Glutamatergic neuron (in vitro differentiated cells): Measurements from ENCODE around the gene SLC9A1. TPM values are rescaled to one million over a fixed set of nuclear protein-coding genes. Genes with fewer than 3 reads are reported as not detected.
A peak's percentile ranks its signal among the peaks of the same experiment; 100 is the strongest.

ENCODE experiments used
- DNase-seq: peaks from one replicate; pipeline ENCODE4 v3.0.0; 2022
- H3K27ac Mint-ChIP-seq: one replicate; pipeline ENCODE4 v1.8.0; 2020; ENCODE audit warnings: mild to moderate bottlenecking, mixed read lengths, inconsistent platforms; ENCODE audit not compliant: unreplicated experiment
- H3K27me3 Mint-ChIP-seq: one replicate; pipeline ENCODE4 v1.8.0; 2020; ENCODE audit warnings: mild to moderate bottlenecking, moderate library complexity, mixed read lengths, inconsistent platforms; ENCODE audit not compliant: unreplicated experiment
- H3K36me3 Mint-ChIP-seq: one replicate; pipeline ENCODE4 v1.8.0; 2020; ENCODE audit warnings: mild to moderate bottlenecking, mixed read lengths, inconsistent platforms; ENCODE audit not compliant: unreplicated experiment
- H3K4me1 Mint-ChIP-seq: one replicate; pipeline ENCODE4 v1.8.0; 2020; ENCODE audit warnings: mild to moderate bottlenecking, low read depth, mixed read lengths, inconsistent platforms; ENCODE audit not compliant: unreplicated experiment
- H3K4me3 Mint-ChIP-seq: one replicate; pipeline ENCODE4 v1.8.0; 2020; ENCODE audit warnings: mild to moderate bottlenecking, mixed read lengths, inconsistent platforms; ENCODE audit not compliant: unreplicated experiment
- H3K9me3 Mint-ChIP-seq: one replicate; pipeline ENCODE4 v1.8.0; 2020; ENCODE audit warnings: mild to moderate bottlenecking, moderate library complexity, mixed read lengths, inconsistent platforms; ENCODE audit not compliant: unreplicated experiment
- total RNA-seq: library from RNA; stranded (reverse); fragmentation: NEBNext Ultra II Directional; extraction: Animal tissue kit (Norgen Biotek cat#: 25700); gene quantifications from one replicate; pipeline ENCODE4 v1.2.1, GENCODE V29; 2021; ENCODE audit not compliant: unreplicated experiment
- TF ChIP-seq, protein P1 (sequence below): fragments of 200-600 bp; sonication (generic); IDR thresholded peaks from one replicate; pipeline ENCODE4 v1.5.0; 2021; ENCODE audit not compliant: partially characterized antibody, unreplicated experiment

Gene SLC9A1
- total RNA-seq, 1 donor from 2014 or later: 16.7 TPM

DNA sequence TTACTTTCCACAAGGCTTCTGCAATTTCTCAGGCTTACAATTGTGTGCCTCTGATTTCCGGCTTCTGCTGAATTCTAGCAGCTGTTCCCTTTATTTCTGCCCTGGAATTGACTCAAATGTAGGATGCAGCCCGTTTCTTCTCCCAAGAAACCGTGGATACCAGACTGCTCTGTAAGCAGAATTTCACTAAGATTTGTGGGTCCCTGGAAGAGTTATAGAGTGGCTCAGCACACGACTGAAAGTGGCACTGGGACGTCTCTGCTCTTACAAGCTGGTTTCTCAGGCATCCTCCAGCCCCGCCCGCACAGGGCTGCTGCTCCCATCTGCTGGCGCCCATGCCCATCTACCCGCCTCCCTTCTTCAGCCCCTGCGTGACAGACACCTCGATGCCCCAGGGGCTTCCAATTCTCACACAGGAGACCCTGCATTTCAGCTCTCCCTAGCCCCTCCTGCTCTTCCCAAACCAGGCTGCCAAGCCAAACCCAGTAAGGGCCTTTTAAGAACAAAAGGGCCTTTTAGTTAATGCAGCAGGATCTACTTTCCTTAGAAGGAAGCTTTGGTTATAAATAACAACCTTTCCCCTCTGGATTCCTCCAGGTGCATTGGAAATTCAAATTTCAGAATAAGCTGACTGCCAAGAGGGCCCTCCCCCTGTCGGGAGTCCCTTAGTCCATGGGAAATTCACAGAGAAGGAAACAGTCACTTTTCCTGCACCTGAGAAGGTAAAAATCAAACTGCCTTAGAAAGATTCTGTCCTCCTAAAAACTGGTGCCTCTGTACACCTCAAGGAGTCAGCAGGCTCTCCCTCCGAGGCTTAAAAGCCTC, 96.9 kb downstream of the SLC9A1 start:
- no peaks in the 10 kb centered on the region for H3K36me3 Mint-ChIP-seq
- TF ChIP-seq, protein P1, sequence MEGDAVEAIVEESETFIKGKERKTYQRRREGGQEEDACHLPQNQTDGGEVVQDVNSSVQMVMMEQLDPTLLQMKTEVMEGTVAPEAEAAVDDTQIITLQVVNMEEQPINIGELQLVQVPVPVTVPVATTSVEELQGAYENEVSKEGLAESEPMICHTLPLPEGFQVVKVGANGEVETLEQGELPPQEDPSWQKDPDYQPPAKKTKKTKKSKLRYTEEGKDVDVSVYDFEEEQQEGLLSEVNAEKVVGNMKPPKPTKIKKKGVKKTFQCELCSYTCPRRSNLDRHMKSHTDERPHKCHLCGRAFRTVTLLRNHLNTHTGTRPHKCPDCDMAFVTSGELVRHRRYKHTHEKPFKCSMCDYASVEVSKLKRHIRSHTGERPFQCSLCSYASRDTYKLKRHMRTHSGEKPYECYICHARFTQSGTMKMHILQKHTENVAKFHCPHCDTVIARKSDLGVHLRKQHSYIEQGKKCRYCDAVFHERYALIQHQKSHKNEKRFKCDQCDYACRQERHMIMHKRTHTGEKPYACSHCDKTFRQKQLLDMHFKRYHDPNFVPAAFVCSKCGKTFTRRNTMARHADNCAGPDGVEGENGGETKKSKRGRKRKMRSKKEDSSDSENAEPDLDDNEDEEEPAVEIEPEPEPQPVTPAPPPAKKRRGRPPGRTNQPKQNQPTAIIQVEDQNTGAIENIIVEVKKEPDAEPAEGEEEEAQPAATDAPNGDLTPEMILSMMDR: no peak
- peaks cover 22% of the 10 kb centered on the region for H3K4me1 Mint-ChIP-seq
- H3K4me3 Mint-ChIP-seq: peak overlapping the region; percentile 71
- H3K27ac Mint-ChIP-seq: peak overlapping the region; percentile 92
- DNase-seq: peak; percentile 67
- H3K9me3 Mint-ChIP-seq: peaks cover 2% of the 10 kb centered on the region
- H3K27me3 Mint-ChIP-seq: peaks cover 2% of the 10 kb centered on the region

DNA sequence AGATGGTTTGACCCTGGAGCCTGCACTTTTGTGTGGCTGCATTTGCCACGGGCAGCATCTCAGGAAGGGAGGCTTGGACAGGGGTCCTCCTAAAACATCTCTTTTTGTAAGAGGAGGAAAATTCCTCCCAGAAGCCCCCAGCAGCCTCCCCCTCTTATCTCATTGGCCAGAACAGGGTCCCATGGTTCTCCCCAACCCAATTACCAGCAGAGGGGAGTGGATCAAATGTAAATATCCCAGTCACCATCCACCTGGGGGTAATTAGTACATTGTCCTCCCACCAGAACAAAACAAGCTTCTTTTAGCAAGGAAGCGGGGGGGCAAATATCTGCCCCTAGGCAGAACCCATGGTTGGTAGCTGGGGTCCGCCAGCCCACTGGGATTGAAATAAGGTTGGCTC, 97.5 kb downstream of the SLC9A1 start:
- peaks cover 2% of the 10 kb centered on the region for H3K9me3 Mint-ChIP-seq
- H3K36me3 Mint-ChIP-seq: no peaks in the 10 kb centered on the region
- H3K4me3 Mint-ChIP-seq: peak overlapping the region; percentile 71
- H3K27me3 Mint-ChIP-seq: peaks cover 2% of the 10 kb centered on the region
- peak overlapping the region; percentile 92 for H3K27ac Mint-ChIP-seq
- peaks cover 22% of the 10 kb centered on the region for H3K4me1 Mint-ChIP-seq
- TF ChIP-seq, protein P1: no peak
- no peak for DNase-seq

DNA sequence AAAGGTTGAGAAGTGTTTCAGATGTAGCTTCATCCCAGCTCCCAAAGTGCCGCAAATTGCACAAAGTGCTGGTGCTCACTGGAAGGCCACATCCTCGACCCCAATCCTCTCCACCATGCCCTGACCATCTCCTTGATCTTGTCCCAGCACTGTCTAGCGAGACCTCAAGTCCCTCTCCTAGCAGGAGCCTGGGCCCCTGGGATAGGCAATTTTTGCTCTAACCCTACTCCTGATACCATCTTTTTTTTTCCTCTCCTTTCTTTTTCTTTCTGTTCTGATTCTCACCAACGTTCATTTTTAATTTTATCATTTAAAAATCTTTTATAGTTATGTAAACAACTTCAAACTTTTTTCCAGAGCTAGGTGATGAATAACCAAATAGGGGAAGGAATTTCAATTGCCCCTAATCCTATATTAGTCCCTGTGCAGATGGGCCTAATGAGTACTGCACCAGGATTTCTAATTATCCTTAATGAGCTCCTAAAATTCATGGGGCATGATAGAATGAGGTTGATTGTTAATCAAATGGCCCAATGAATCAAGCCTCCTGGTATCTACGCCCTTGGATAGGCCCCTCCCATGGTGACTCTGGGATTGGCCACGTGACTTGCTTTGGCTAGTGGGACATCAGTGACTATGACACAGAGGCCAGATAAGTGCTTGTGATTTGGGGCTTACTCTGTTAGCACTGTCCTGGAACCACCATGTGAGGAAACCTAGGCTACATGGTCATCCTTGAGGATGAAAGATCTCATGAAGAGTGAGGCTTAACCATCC, 100.8 kb downstream of the SLC9A1 start:
- no peak overlapping the region for H3K27ac Mint-ChIP-seq
- H3K9me3 Mint-ChIP-seq: no peaks in the 10 kb centered on the region
- no peaks in the 10 kb centered on the region for H3K36me3 Mint-ChIP-seq
- H3K4me3 Mint-ChIP-seq: no peak overlapping the region
- TF ChIP-seq, protein P1: no peak
- DNase-seq: no peak
- peaks cover 2% of the 10 kb centered on the region for H3K27me3 Mint-ChIP-seq
- H3K4me1 Mint-ChIP-seq: peaks cover 20% of the 10 kb centered on the region

DNA sequence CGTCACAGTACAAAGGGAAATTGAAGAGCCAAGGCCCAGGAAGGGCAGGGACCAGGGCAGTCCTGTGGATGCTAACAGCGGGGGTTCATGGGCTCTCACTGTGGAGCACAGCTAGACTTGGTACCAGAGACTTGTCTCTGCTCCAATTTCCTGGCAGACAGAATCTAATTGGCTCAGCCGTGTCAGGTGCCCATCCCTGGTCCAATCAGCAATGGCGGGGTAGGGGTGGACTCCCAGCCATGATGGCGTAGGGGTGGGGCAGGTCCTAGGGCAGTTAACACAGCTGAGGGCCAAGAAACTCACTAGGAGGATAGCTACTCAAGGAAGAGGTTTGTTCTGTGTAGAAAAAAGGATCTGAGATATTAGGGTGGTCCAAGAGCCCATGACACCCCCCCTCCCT, 102.4 kb downstream of the SLC9A1 start:
- no peak for DNase-seq
- peaks cover 17% of the 10 kb centered on the region for H3K4me1 Mint-ChIP-seq
- no peak overlapping the region for H3K4me3 Mint-ChIP-seq
- peaks cover 4% of the 10 kb centered on the region for H3K9me3 Mint-ChIP-seq
- peaks cover 8% of the 10 kb centered on the region for H3K27me3 Mint-ChIP-seq
- TF ChIP-seq, protein P1: no peak
- H3K36me3 Mint-ChIP-seq: no peaks in the 10 kb centered on the region
- no peak overlapping the region for H3K27ac Mint-ChIP-seq

DNA sequence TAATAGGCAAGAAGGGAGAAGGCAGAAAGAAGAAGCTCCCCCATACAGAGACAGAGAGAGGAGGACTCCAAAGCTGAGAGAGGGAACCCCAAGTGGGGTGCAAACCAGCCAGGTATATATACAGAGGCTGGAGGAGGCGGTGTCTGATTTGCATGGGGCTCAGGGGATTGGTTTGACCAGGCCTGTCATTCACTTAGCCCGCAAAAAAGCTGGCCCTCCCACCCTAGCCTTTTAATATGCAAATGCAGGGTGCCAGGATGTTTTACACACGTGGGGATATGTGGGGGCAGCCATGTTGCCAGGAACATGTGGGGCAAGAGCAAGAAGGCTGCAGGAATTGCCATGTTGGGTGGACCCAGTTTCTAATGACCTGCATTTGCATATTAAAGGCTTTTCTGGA, 105.3 kb downstream of the SLC9A1 start:
- TF ChIP-seq, protein P1: no peak
- no peak overlapping the region for H3K27ac Mint-ChIP-seq
- peaks cover 16% of the 10 kb centered on the region for H3K27me3 Mint-ChIP-seq
- H3K4me3 Mint-ChIP-seq: no peak overlapping the region
- H3K36me3 Mint-ChIP-seq: no peaks in the 10 kb centered on the region
- peaks cover 5% of the 10 kb centered on the region for H3K9me3 Mint-ChIP-seq
- DNase-seq: no peak
- peaks cover 17% of the 10 kb centered on the region for H3K4me1 Mint-ChIP-seq
